Mesenchymal stem cell (in vitro differentiated cells and primary cell): ENCODE data around the gene TRIM5. TPM values are rescaled to one million over a fixed set of nuclear protein-coding genes. Genes with fewer than 3 reads are reported as not detected.

Experiments
- DNase-seq: peaks from one replicate; pipeline ENCODE4 v3.0.0-alpha.2; 2013
- H2AFZ ChIP-seq: one replicate; pipeline ENCODE4 v1.6.1; 2013; ENCODE audit warnings: low read depth, mild to moderate bottlenecking, control low read depth, inconsistent platforms, low read length, moderate library complexity
- H2AK5ac ChIP-seq: 2 replicates; pipeline ENCODE4 v1.6.1; 2013; ENCODE audit warnings: low read length, moderate library complexity, mild to moderate bottlenecking, inconsistent platforms; ENCODE audit not compliant: severe bottlenecking
- H2BK120ac ChIP-seq: one replicate; pipeline ENCODE4 v1.6.1; 2013; ENCODE audit warnings: low read depth, mild to moderate bottlenecking, inconsistent platforms, low read length, moderate library complexity
- H2BK12ac ChIP-seq, 2 experiments: one replicate each; pipeline ENCODE4 v1.6.1; 2013; ENCODE audit warnings: inconsistent platforms in 2 of 2, low read length in 2 of 2, mild to moderate bottlenecking in 2 of 2, moderate library complexity in 2 of 2, control low read depth in 1 of 2
- H2BK15ac ChIP-seq: one replicate; pipeline ENCODE4 v1.6.1; 2013; ENCODE audit warnings: mild to moderate bottlenecking, low read depth, inconsistent platforms; ENCODE audit not compliant: poor library complexity, severe bottlenecking
- H2BK5ac ChIP-seq: 2 replicates; pipeline ENCODE4 v1.6.1; 2013; ENCODE audit warnings: low read depth, mild to moderate bottlenecking, low read length, control low read depth, inconsistent platforms; ENCODE audit not compliant: poor library complexity, severe bottlenecking
- H3K14ac ChIP-seq, 2 experiments: one replicate each; pipeline ENCODE4 v1.6.1; 2013; ENCODE audit warnings: inconsistent platforms in 2 of 2, low read length in 2 of 2, control low read depth in 1 of 2, mild to moderate bottlenecking in 1 of 2, moderate library complexity in 1 of 2
- H3K18ac ChIP-seq, 2 experiments: one replicate each; pipeline ENCODE4 v1.6.1; 2013; ENCODE audit warnings: inconsistent platforms in 2 of 2, low read length in 2 of 2, control low read depth in 1 of 2, low read depth in 1 of 2, mild to moderate bottlenecking in 1 of 2
- H3K23ac ChIP-seq, 2 experiments: one replicate each; pipeline ENCODE4 v1.6.1; 2013; ENCODE audit warnings: inconsistent platforms in 2 of 2, low read length in 2 of 2, mild to moderate bottlenecking in 2 of 2, moderate library complexity in 2 of 2, control low read depth in 1 of 2
- H3K27ac ChIP-seq: 2 replicates; pipeline ENCODE4 v1.5.1; 2013; ENCODE audit warnings: mild to moderate bottlenecking, moderate library complexity, low read length, control low read depth, inconsistent platforms; ENCODE audit not compliant: poor library complexity, severe bottlenecking
- H3K27me3 ChIP-seq, 2 experiments: 2 replicates each; pipeline versions ENCODE4 v1.6.1 to v1.7.0; 2013; ENCODE audit warnings: low read length in 2 of 2, mild to moderate bottlenecking in 2 of 2, moderate library complexity in 2 of 2, control low read depth in 1 of 2, inconsistent platforms in 1 of 2; ENCODE audit not compliant: control insufficient read depth in 1 of 2, insufficient read depth in 1 of 2
- H3K36me3 ChIP-seq, 2 experiments: 2 replicates each; pipeline versions ENCODE4 v1.6.1 to v1.7.0; 2013; ENCODE audit warnings: low read length in 2 of 2, control low read depth in 1 of 2, inconsistent platforms in 1 of 2, low read depth in 1 of 2, mild to moderate bottlenecking in 1 of 2; ENCODE audit not compliant: insufficient read depth in 2 of 2, control insufficient read depth in 1 of 2
- H3K4ac ChIP-seq, 2 experiments: one replicate each; pipeline ENCODE4 v1.6.1; 2013; ENCODE audit warnings: inconsistent platforms in 2 of 2, low read length in 2 of 2, mild to moderate bottlenecking in 2 of 2, moderate library complexity in 2 of 2, control low read depth in 1 of 2, low read depth in 1 of 2
- H3K4me1 ChIP-seq: 2 replicates; pipeline ENCODE4 v1.6.1; 2013; ENCODE audit warnings: low read depth, low read length, control low read depth; ENCODE audit not compliant: control insufficient read depth, insufficient read depth
- H3K4me2 ChIP-seq: 2 replicates; pipeline ENCODE4 v1.6.1; 2013; ENCODE audit warnings: low read length, mild to moderate bottlenecking, inconsistent platforms; ENCODE audit not compliant: poor library complexity, severe bottlenecking
- H3K4me3 ChIP-seq, 2 experiments: 2 replicates each; pipeline versions ENCODE4 v1.5.1 to v1.7.0; 2013; ENCODE audit warnings: low read length in 2 of 2, mild to moderate bottlenecking in 2 of 2, control low read depth in 1 of 2, low read depth in 1 of 2; ENCODE audit not compliant: insufficient read depth in 1 of 2
- H3K79me1 ChIP-seq: replicated peaks from 2 replicates; pipeline ENCODE4 v1.6.1; 2013; ENCODE audit warnings: mild to moderate bottlenecking, control low read depth, low read length, inconsistent platforms; ENCODE audit not compliant: poor library complexity, severe bottlenecking
- H3K9ac ChIP-seq: 2 replicates; pipeline ENCODE4 v1.7.0; 2013; ENCODE audit warnings: mild to moderate bottlenecking, low read length, moderate library complexity
- H3K9me3 ChIP-seq: 2 replicates; pipeline ENCODE4 v1.7.0; 2013; ENCODE audit warnings: mild to moderate bottlenecking, low read length; ENCODE audit not compliant: control insufficient read depth
- H4K8ac ChIP-seq: one replicate; pipeline ENCODE4 v1.6.1; 2013; ENCODE audit warnings: inconsistent platforms, mild to moderate bottlenecking, low read length, moderate library complexity
- H4K91ac ChIP-seq: one replicate; pipeline ENCODE4 v1.6.1; 2013; ENCODE audit warnings: mild to moderate bottlenecking, low read length, inconsistent platforms
- WGBS: methylation state at CpG from one replicate; pipeline ENCODE4 v1.1.7; 2013; ENCODE audit warnings: mixed read lengths; 5-methylcytosine and 5-hydroxymethylcytosine counted together
- polyA plus RNA-seq, 2 experiments: library from polyadenylated mRNA; stranded (reverse); fragments of 200-250 nt; gene quantifications; one replicate each; pipeline ENCODE4 v1.2.3, GENCODE V29; 2013

Gene TRIM5, protein sequence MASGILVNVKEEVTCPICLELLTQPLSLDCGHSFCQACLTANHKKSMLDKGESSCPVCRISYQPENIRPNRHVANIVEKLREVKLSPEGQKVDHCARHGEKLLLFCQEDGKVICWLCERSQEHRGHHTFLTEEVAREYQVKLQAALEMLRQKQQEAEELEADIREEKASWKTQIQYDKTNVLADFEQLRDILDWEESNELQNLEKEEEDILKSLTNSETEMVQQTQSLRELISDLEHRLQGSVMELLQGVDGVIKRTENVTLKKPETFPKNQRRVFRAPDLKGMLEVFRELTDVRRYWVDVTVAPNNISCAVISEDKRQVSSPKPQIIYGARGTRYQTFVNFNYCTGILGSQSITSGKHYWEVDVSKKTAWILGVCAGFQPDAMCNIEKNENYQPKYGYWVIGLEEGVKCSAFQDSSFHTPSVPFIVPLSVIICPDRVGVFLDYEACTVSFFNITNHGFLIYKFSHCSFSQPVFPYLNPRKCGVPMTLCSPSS
- polyA plus RNA-seq (2013, experiment 1 of 2), result 37.1 TPM
- 38.1 TPM for polyA plus RNA-seq (2013, experiment 2 of 2)

- Histone ChIP-seq H3K4me2 (peak within 1 kb of the TSS; percentile 68), H3K4ac (peak within 1 kb of the TSS in 1 of 2 experiments; percentile 86), H3K36me3 (peaks cover 3 to 6% of the 10 kb centered on the region in 2 experiments), H3K9ac (peak within 1 kb of the TSS; percentile 92), H2BK12ac (no peak within 1 kb of the TSS), H3K18ac (peak within 1 kb of the TSS; percentile 62 to 94), H3K79me1 (peaks cover 22% of the 10 kb centered on the region), H2AK5ac (peak within 1 kb of the TSS; percentile 25), H3K27me3 (no peaks in the 10 kb centered on the region), H4K91ac (no peak within 1 kb of the TSS), H4K8ac (no peak within 1 kb of the TSS), H2BK5ac (peak within 1 kb of the TSS; percentile 53), H3K14ac (peak within 1 kb of the TSS; percentile 70 to 86), H3K4me1 (peaks cover 8% of the 10 kb centered on the region), H2AFZ (no peak within 1 kb of the TSS), H3K27ac (peak within 1 kb of the TSS; percentile 97), H3K4me3 (peak within 1 kb of the TSS in 1 of 2 experiments; percentile 79), H3K23ac (no peak within 1 kb of the TSS), H3K9me3 (no peaks in the 10 kb centered on the region), H2BK15ac (no peak within 1 kb of the TSS), H2BK120ac (no peak within 1 kb of the TSS)
- DNase-seq, result peak; percentile 99
- WGBS, result 1% methylated on average over 13 of the region's 13 CpGs
These were observed at the start of gene TRIM5 for GRCh38 chr11:5684646-5685362. Gene TRIM5 (minus strand): TSS chr11:5685074. CDS start chr11:5680177, 4,897 bp downstream.

DNA sequence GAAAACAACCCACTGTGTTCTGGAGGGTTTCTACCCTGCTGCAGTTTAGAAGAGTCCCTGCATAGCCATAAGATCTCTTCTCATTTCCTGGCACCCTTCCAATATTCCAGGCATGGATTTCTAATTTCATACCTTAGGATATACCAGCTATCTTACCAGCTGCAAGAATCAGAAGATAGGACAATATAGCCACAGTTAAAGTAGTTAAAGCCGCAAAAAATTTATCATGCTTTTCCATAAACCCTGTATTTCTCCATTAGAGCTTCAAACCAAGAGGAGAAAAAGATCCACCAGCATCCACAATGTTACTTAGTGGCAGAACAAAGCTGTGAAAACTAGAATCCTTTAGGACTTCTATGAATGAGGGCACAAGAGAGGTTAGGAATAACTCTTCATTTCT is 42.8 kb upstream of the TRIM5 start:
- no peak overlapping the region for H2AFZ ChIP-seq
- no peak overlapping the region for H3K27ac ChIP-seq
- no peak overlapping the region for H4K8ac ChIP-seq
- H2BK120ac ChIP-seq, result no peak overlapping the region
- H2BK5ac ChIP-seq, result no peak overlapping the region
- no peak overlapping the region for H3K4ac ChIP-seq
- H3K79me1 ChIP-seq, result no peaks in the 10 kb centered on the region
- DNase-seq, result no peak
- peaks cover 9 to 13% of the 10 kb centered on the region in 2 experiments for H3K27me3 ChIP-seq
- H3K14ac ChIP-seq, result no peak overlapping the region
- H2BK12ac ChIP-seq, result no peak overlapping the region
- H3K4me3 ChIP-seq, result no peak overlapping the region
- no peaks in the 10 kb centered on the region for H3K4me1 ChIP-seq
- no peak overlapping the region for H2AK5ac ChIP-seq
- H3K36me3 ChIP-seq, result no peaks in the 10 kb centered on the region
- no peaks in the 10 kb centered on the region for H3K9me3 ChIP-seq
- no peak overlapping the region for H3K4me2 ChIP-seq
- H3K23ac ChIP-seq, result no peak overlapping the region
- no peak overlapping the region for H4K91ac ChIP-seq
- no peak overlapping the region for H2BK15ac ChIP-seq
- H3K18ac ChIP-seq, result no peak overlapping the region
- H3K9ac ChIP-seq, result no peak overlapping the region
- WGBS, result 83% methylated on average over 1 of the region's 1 CpG

- peaks cover 9 to 13% of the 10 kb centered on the region in 2 experiments for H3K27me3 ChIP-seq
- H3K9ac ChIP-seq, result no peak overlapping the region
- H2AFZ ChIP-seq, result no peak overlapping the region
- H3K36me3 ChIP-seq, result no peaks in the 10 kb centered on the region
- no peak overlapping the region for H3K4me3 ChIP-seq
- H2BK5ac ChIP-seq, result no peak overlapping the region
- H4K8ac ChIP-seq, result no peak overlapping the region
- no peak overlapping the region for H2BK12ac ChIP-seq
- no peaks in the 10 kb centered on the region for H3K9me3 ChIP-seq
- WGBS, result 84% methylated on average over 1 of the region's 1 CpG
- H3K23ac ChIP-seq, result peak overlapping the region in 1 of 2 experiments; percentile 27
- H3K4me1 ChIP-seq, result no peaks in the 10 kb centered on the region
- H3K4ac ChIP-seq, result no peak overlapping the region
- no peak for DNase-seq
- no peak overlapping the region for H3K14ac ChIP-seq
- no peak overlapping the region for H2BK15ac ChIP-seq
- H3K79me1 ChIP-seq, result no peaks in the 10 kb centered on the region
- no peak overlapping the region for H2AK5ac ChIP-seq
- H3K18ac ChIP-seq, result no peak overlapping the region
- no peak overlapping the region for H3K4me2 ChIP-seq
- no peak overlapping the region for H3K27ac ChIP-seq
- no peak overlapping the region for H2BK120ac ChIP-seq
- H4K91ac ChIP-seq, result no peak overlapping the region
These were observed 41.5 kb upstream of the TRIM5 start for GRCh38 chr11:5726351-5726750.

GRCh38 chr11:5722622-5723021 is 37.7 kb upstream of the TRIM5 start:
- Histone ChIP-seq H3K27me3 (peaks cover 6 to 13% of the 10 kb centered on the region in 2 experiments), H3K4me3 (no peak overlapping the region), H3K9me3 (no peaks in the 10 kb centered on the region), H3K14ac (no peak overlapping the region), H3K4me2 (no peak overlapping the region), H3K18ac (no peak overlapping the region), H4K8ac (no peak overlapping the region), H4K91ac (no peak overlapping the region), H3K9ac (no peak overlapping the region), H2BK120ac (no peak overlapping the region), H3K36me3 (no peaks in the 10 kb centered on the region), H2BK5ac (no peak overlapping the region), H2AFZ (no peak overlapping the region), H3K79me1 (no peaks in the 10 kb centered on the region), H3K27ac (no peak overlapping the region), H2BK15ac (no peak overlapping the region), H3K4ac (no peak overlapping the region), H3K23ac (no peak overlapping the region), H3K4me1 (no peaks in the 10 kb centered on the region), H2AK5ac (no peak overlapping the region), H2BK12ac (no peak overlapping the region)
- WGBS, result 46% methylated on average over 2 of the region's 2 CpGs
- DNase-seq, result no peak
